GM12878 (cell line): Measurements from ENCODE around the gene FHOD3. TPM values are rescaled to one million over a fixed set of nuclear protein-coding genes. Genes with fewer than 3 reads are reported as not detected.

Source experiments
- FOXK2 ChIP-seq: fragments of 450-650 bp; IDR thresholded peaks from 2 replicates; pipeline ENCODE4 v1.6.1; 2017; ENCODE audit warnings: mild to moderate bottlenecking, moderate library complexity
- IRF3 ChIP-seq: fragments of 450-650 bp; IDR thresholded peaks from 2 replicates; pipeline ENCODE4 v1.6.1; 2014; ENCODE audit warnings: mild to moderate bottlenecking
- NBN ChIP-seq: fragments of 450-650 bp; IDR thresholded peaks from 2 replicates; pipeline ENCODE4 v1.6.1; 2016
- NRF1 ChIP-seq: conservative IDR thresholded peaks from 2 replicates; pipeline ENCODE4 v1.6.1; 2011; ENCODE audit warnings: mild to moderate bottlenecking, low read depth, low read length, improper control_type of control experiment
- PKNOX1 ChIP-seq: fragments of 450-650 bp; IDR thresholded peaks from 2 replicates; pipeline ENCODE4 v1.6.1; 2016; ENCODE audit warnings: mild to moderate bottlenecking
- PRDM15 ChIP-seq: fragments of 450-650 bp; formaldehyde crosslinking; IDR thresholded peaks from 2 replicates; pipeline ENCODE4 v1.4.0; 2020; ENCODE audit warnings: mild to moderate bottlenecking, moderate library complexity
- RFX5 ChIP-seq: IDR thresholded peaks from 2 replicates; pipeline ENCODE4 v1.6.1; 2011; ENCODE audit warnings: low read depth, low read length, improper control_type of control experiment
- SIN3A ChIP-seq: IDR thresholded peaks from 2 replicates; pipeline ENCODE4 v1.6.1; 2012; ENCODE audit warnings: low read depth, low read length, improper control_type of control experiment
- SIX5 ChIP-seq: IDR thresholded peaks from 2 replicates; pipeline ENCODE4 v1.6.1; 2011; ENCODE audit warnings: mild to moderate bottlenecking, low read depth, low read length, moderate library complexity; ENCODE audit not compliant: severe bottlenecking
- SMAD1 ChIP-seq: fragments of 450-650 bp; IDR thresholded peaks from 2 replicates; pipeline ENCODE4 v1.6.1; 2018; ENCODE audit warnings: mild to moderate bottlenecking, low read depth; ENCODE audit not compliant: partially characterized antibody
- SMC3 ChIP-seq: IDR thresholded peaks from 2 replicates; pipeline ENCODE4 v1.6.1; 2011; ENCODE audit warnings: low read length, improper control_type of control experiment, borderline replicate concordance
- SPI1 ChIP-seq: IDR thresholded peaks from 2 replicates; pipeline ENCODE4 v1.6.1; 2011; ENCODE audit warnings: low read depth, mild to moderate bottlenecking, low read length, moderate library complexity, borderline replicate concordance; ENCODE audit not compliant: insufficient read depth
- SREBF2 ChIP-seq: IDR thresholded peaks from 2 replicates; pipeline ENCODE4 v1.6.1; 2012; ENCODE audit warnings: mild to moderate bottlenecking, low read length
- STAT1 ChIP-seq: fragments of 450-650 bp; conservative IDR thresholded peaks from 2 replicates; pipeline ENCODE4 v1.6.1; 2014; ENCODE audit warnings: antibody characterized with exemption, mild to moderate bottlenecking
- ZBED1 ChIP-seq: IDR thresholded peaks from 2 replicates; pipeline ENCODE4 v1.6.1; 2016; ENCODE audit warnings: borderline replicate concordance
- ZBTB4 ChIP-seq: fragments of 450-650 bp; formaldehyde crosslinking; IDR thresholded peaks from 2 replicates; pipeline ENCODE4 v1.4.0; 2022; ENCODE audit warnings: mild to moderate bottlenecking, moderate library complexity
- ZNF24 ChIP-seq: fragments of 450-650 bp; IDR thresholded peaks from 2 replicates; pipeline ENCODE4 v1.6.1; 2017; ENCODE audit warnings: antibody characterized with exemption, mild to moderate bottlenecking
- ZNF592 ChIP-seq: fragments of 450-650 bp; IDR thresholded peaks from 2 replicates; pipeline ENCODE4 v1.6.1; 2017; ENCODE audit warnings: mild to moderate bottlenecking, moderate library complexity
- polyA plus RNA-seq, 11 experiments: library from polyadenylated mRNA; depleted of rRNA in 4 of 11; unstranded in 6 of 11; stranded (reverse) in 5 of 11; fragments of >200 nt; fragmentation: Nextera tagmentation in 4 of 11; fragmentation: Illumina TruSeq in 1 of 11; extraction: Ambion mirVana in 4 of 11; extraction: Trizol in 1 of 11; gene quantifications; 1 replicate in 1 of 11; 2 replicates in 10 of 11; pipeline versions ENCODE4 v1.2.1 to v1.2.3, GENCODE V29; 2011 to 2016; ENCODE audit warnings: inconsistent platforms in 2 of 11, missing spikeins in 2 of 11, low read depth in 1 of 11
- total RNA-seq, 4 experiments: library from RNA; depleted of rRNA in 3 of 4; stranded (reverse); fragments of >200 nt in 3 of 4; fragmentation: Illumina TruSeq in 1 of 4; extraction: Trizol in 1 of 4; gene quantifications; 2 replicates each; pipeline versions ENCODE4 v1.2.1 to v1.2.3, GENCODE V29; 2013 to 2021

Gene FHOD3
- total and polyA plus RNA-seq, 10 of the 15 experiments (the other 5 are each of a cell fraction or from before 2014, with no cell fraction given): 0.77 to 26.7 (median 10.4) TPM

- no peak for TF ChIP-seq IRF3
- TF ChIP-seq SMC3: no peak
- no peak for TF ChIP-seq ZNF592
- no peak for TF ChIP-seq ZNF24
- no peak for TF ChIP-seq FOXK2
- no peak for TF ChIP-seq NRF1
- TF ChIP-seq SREBF2: no peak
- no peak for TF ChIP-seq PRDM15 (CRISPR knock-in tag)
- no peak for TF ChIP-seq RFX5
- TF ChIP-seq NBN: peak; percentile 65
- TF ChIP-seq PKNOX1: no peak; the same call in 1 of the 2 replicates
- no peak for TF ChIP-seq SIX5
- no peak for TF ChIP-seq SPI1
- TF ChIP-seq ZBED1: peak; percentile 54; the same call in 1 of the 2 replicates
- no peak for TF ChIP-seq ZBTB4 (CRISPR knock-in tag)
- TF ChIP-seq STAT1: no peak
- TF ChIP-seq SIN3A: no peak
- TF ChIP-seq SMAD1: no peak
Measured at GRCh38 chr18:36638224-36638623, 340.7 kb downstream of the FHOD3 start (continued).
